DLD1 (cell line): Measurements from ENCODE around the gene SUCLA2.

Experiments used
- in situ Hi-C: cut with HindIII; loops from 2 replicates; pipeline ENCODE4 v1.10.0; 2017; ENCODE audit warnings: low sequenced_read_pairs

SUCLA2 gene

GRCh38 chr13:47904241-47904640 lies 96.8 kb downstream of the SUCLA2 start:
- in situ Hi-C loops = no loop called here

- in situ Hi-C loops = no loop called here
Measured at GRCh38 chr13:47903836-47904235, 97.2 kb downstream of the SUCLA2 start.

GRCh38 chr13:47901441-47901840 lies 99.6 kb downstream of the SUCLA2 start:
- in situ Hi-C loops = no loop called here

GRCh38 chr13:47898080-47898479 lies 103.0 kb downstream of the SUCLA2 start:
- in situ Hi-C loops = no loop called here

- in situ Hi-C loops = no loop called here
Measured at GRCh38 chr13:47897411-47898050, 103.5 kb downstream of the SUCLA2 start.

- in situ Hi-C loops = no loop called here
Measured at GRCh38 chr13:47896546-47896945, 104.5 kb downstream of the SUCLA2 start.

- in situ Hi-C loops = no loop called here
Measured at GRCh38 chr13:47896111-47896510, 105.0 kb downstream of the SUCLA2 start.

- in situ Hi-C loops = no loop called here
Measured at GRCh38 chr13:47893527-47893926, 107.5 kb downstream of the SUCLA2 start.
